Calu3 (cell line): ENCODE data around the gene ERLIN1. TPM values are rescaled to one million over a fixed set of nuclear protein-coding genes. Genes with fewer than 3 reads are reported as not detected.

ENCODE experiments used
- BruUV-seq: library from RNA; stranded (reverse); fragments of 400-500 nt; replicated peaks from 2 replicates; lab custom pipeline; 2021; lab: Mats Ljungman, UMichigan
- CTCF ChIA-PET: fragments of 300-600 bp; sonication (Branson Sonifier 250); formaldehyde crosslinking; loops from one replicate; lab custom pipeline; 2022; ENCODE audit warnings: antibody characterized with exemption; lab: Charles Lee
- DNase-seq: peaks from one replicate; pipeline ENCODE4 v3.0.0; 2022
- H3K27ac Mint-ChIP-seq: one replicate; pipeline ENCODE4 v1.8.0; 2022; ENCODE audit warnings: mixed read lengths; ENCODE audit not compliant: unreplicated experiment
- H3K27me3 Mint-ChIP-seq: one replicate; pipeline ENCODE4 v1.8.0; 2022; ENCODE audit warnings: mixed read lengths; ENCODE audit not compliant: unreplicated experiment
- H3K36me3 Mint-ChIP-seq: one replicate; pipeline ENCODE4 v1.8.0; 2022; ENCODE audit warnings: mild to moderate bottlenecking, moderate library complexity, mixed read lengths; ENCODE audit not compliant: insufficient read depth, unreplicated experiment
- H3K4me1 Mint-ChIP-seq: one replicate; pipeline ENCODE4 v1.8.0; 2022; ENCODE audit warnings: mild to moderate bottlenecking, low read depth, mixed read lengths; ENCODE audit not compliant: unreplicated experiment
- H3K4me3 Mint-ChIP-seq: one replicate; pipeline ENCODE4 v1.8.0; 2022; ENCODE audit warnings: mild to moderate bottlenecking, low read depth, moderate library complexity, mixed read lengths; ENCODE audit not compliant: unreplicated experiment
- H3K9me3 Mint-ChIP-seq: one replicate; pipeline ENCODE4 v1.8.0; 2022; ENCODE audit warnings: low read depth, mixed read lengths; ENCODE audit not compliant: unreplicated experiment
- CTCF ChIP-seq: fragments of 200-600 bp; IDR thresholded peaks from one replicate; pipeline ENCODE4 v1.8.0; 2022; ENCODE audit warnings: antibody characterized with exemption; ENCODE audit not compliant: unreplicated experiment
- intact Hi-C: fragments of 100-400 bp; cut with micrococcal nuclease; formaldehyde crosslinking; loops from one replicate; pipeline ENCODE4 v1.10.0; 2022; ENCODE audit not compliant: unreplicated experiment
- total RNA-seq: library from RNA; stranded (reverse); gene quantifications from 2 replicates; pipeline ENCODE4 v1.2.3, GENCODE V29; 2022

The ERLIN1 gene
- total RNA-seq, 1 experiment from 2014 or later, result 33.7 TPM

DNA sequence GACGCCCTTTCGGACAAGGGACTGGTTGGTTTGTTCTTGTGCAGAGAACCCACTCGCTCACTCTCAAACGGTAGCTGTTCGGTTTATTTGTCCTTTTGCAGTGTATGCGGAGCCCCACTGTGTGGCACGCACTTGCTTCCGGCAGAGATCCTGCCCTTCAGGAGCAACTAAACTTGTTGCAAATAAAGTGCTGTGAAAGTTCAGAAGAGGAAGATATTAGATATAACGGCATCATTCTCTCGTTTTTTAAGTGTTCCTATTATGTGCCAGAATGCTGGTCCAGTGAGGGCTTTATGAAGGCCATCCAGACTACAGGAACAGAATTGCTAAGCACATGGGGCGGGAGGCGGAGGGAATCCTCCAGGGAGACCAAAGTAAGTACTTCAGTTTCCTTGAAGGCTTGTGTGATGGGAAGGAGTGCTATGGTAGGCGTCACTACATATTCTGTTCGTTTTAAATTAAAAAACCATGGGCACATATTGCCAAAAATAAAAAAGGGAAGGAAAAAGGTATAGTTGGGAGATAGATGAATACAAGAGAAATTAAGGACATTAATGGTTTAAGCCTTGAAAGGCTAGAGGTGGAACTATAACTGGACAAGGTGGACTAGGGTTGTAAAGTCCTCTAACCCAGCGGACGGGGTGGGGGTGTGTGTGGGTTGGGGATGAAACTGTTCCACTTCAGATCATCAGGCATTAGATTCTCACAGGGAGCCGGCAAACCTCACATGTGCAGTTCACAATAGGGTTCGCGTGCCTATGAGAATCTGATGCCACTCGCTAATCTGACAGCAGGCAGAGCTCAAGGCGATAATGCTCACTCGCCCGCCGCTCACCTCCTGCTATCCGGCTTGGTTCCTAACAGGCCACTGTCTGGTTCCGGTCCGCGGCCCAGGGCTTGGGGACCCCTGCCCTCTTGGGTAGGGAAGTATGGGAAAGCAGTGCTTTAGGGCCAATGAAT lies 704 bp upstream of the ERLIN1 start:
- BruUV-seq, result TSS peak; percentile 79
- TF ChIP-seq CTCF, result no peak
- peak; percentile 24 for DNase-seq
- H3K4me1 Mint-ChIP-seq, result peaks cover 18% of the 10 kb centered on the region
- intact Hi-C loops, result no loop called here
- peaks cover 27% of the 10 kb centered on the region for H3K36me3 Mint-ChIP-seq
- H3K9me3 Mint-ChIP-seq, result no peaks in the 10 kb centered on the region
- H3K27ac Mint-ChIP-seq, result peak overlapping the region; percentile 43
- peak overlapping the region; percentile 78 for H3K4me3 Mint-ChIP-seq
- CTCF ChIA-PET, result no interaction called here
- no peaks in the 10 kb centered on the region for H3K27me3 Mint-ChIP-seq

- peaks cover 18% of the 10 kb centered on the region for H3K4me1 Mint-ChIP-seq
- no peak for DNase-seq
- CTCF ChIA-PET, result no interaction called here
- no peak for TF ChIP-seq CTCF
- peak overlapping the region; percentile 78 for H3K4me3 Mint-ChIP-seq
- H3K27me3 Mint-ChIP-seq, result no peaks in the 10 kb centered on the region
- intact Hi-C loops, result no loop called here
- BruUV-seq, result no TSS peak
- H3K36me3 Mint-ChIP-seq, result peaks cover 27% of the 10 kb centered on the region
- no peaks in the 10 kb centered on the region for H3K9me3 Mint-ChIP-seq
- peak overlapping the region; percentile 43 for H3K27ac Mint-ChIP-seq
Measured at GRCh38 chr10:100184840-100185239, 989 bp downstream of the ERLIN1 start.

GRCh38 chr10:100184426-100184825 lies 1.4 kb downstream of the ERLIN1 start:
- BruUV-seq, result no TSS peak
- H3K27me3 Mint-ChIP-seq, result no peaks in the 10 kb centered on the region
- no peak for TF ChIP-seq CTCF
- no peaks in the 10 kb centered on the region for H3K9me3 Mint-ChIP-seq
- H3K4me3 Mint-ChIP-seq, result peak overlapping the region; percentile 78
- peaks cover 27% of the 10 kb centered on the region for H3K36me3 Mint-ChIP-seq
- DNase-seq, result no peak
- intact Hi-C loops, result no loop called here
- peak overlapping the region; percentile 43 for H3K27ac Mint-ChIP-seq
- CTCF ChIA-PET, result no interaction called here
- H3K4me1 Mint-ChIP-seq, result peaks cover 18% of the 10 kb centered on the region

DNA sequence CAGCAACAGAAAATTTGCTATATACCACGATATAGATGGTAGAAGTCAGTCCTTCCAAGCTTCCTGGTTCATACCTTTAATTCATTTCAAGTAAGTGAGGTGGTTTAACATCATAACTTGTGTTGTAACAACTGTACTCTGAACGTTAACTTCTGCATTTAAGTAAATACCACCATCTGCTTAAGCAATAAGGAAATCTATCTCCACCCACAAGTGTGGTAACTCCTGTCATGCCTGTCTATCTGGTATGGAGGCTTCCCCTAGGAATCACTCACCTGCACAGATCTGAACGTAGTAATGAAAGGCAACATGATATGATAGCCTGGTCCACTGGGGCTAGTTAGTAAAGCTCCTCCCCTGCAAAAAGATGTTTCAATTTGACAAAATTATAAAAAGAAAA lies 2.3 kb downstream of the ERLIN1 start:
- DNase-seq, result peak; percentile 3
- H3K9me3 Mint-ChIP-seq, result no peaks in the 10 kb centered on the region
- H3K27me3 Mint-ChIP-seq, result no peaks in the 10 kb centered on the region
- no peak for TF ChIP-seq CTCF
- peaks cover 18% of the 10 kb centered on the region for H3K4me1 Mint-ChIP-seq
- peaks cover 27% of the 10 kb centered on the region for H3K36me3 Mint-ChIP-seq
- intact Hi-C loops, result no loop called here
- H3K27ac Mint-ChIP-seq, result no peak overlapping the region
- no peak overlapping the region for H3K4me3 Mint-ChIP-seq
- BruUV-seq, result no TSS peak
- CTCF ChIA-PET, result no interaction called here
